Ovary (tissue), 3 donors: ENCODE data around the gene FBXO8.

Source experiments
- CTCF ChIP-seq, 3 donors: fragments of 450-650 bp in 2 of 3; fragments of 200-600 bp in 1 of 3; IDR thresholded peaks; one replicate each; pipeline versions ENCODE4 v1.5.1 to v1.8.0; 2016 to 2022; ENCODE audit warnings: antibody characterized with exemption in 3 of 3, mild to moderate bottlenecking in 1 of 3
- EP300 ChIP-seq: sonication (generic); formaldehyde crosslinking; IDR thresholded peaks from one replicate; pipeline ENCODE4 v1.6.1; 2017; ENCODE audit warnings: antibody characterized with exemption
- POLR2A ChIP-seq: fragments of 450-650 bp; IDR thresholded peaks from one replicate; pipeline ENCODE4 v1.6.1; 2017; ENCODE audit warnings: antibody characterized with exemption, mild to moderate bottlenecking, moderate library complexity
- donor health status: DM: no; HTN: no; CAD: no.

GRCh38 chr4:174279433-174280155 is 3.9 kb downstream of the FBXO8 start:
- no peak for TF ChIP-seq EP300
- TF ChIP-seq CTCF (IDR thresholded peaks at IDR 0.05), result no peak
- TF ChIP-seq POLR2A, result no peak
